Measurements from ENCODE around the gene GRAP2.

DNA sequence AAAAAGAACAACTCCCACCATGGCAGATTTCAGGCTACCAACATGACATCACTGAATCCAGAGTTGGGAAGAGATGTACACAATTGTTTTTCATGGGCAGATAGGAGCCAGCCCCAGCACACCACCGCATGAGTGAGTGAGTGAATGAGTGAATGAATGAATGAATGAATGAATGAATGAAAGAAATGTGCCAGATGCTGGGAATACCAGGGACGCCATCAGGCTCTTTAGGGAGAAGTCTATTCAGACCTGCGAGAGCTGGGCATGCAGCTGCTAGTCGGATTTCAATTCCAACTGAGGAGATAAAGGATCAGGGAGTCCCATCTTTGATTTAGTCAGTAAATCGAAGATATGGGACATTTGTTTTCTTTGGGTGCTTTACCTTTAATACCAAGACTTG is 78.6 kb downstream of the GRAP2 start:
- TF ChIP-seq CTCF (IDR thresholded peaks at IDR 0.05) (no peak), POLR2A (IDR thresholded peaks at IDR 0.05) (no peak)
